GM06990 (cell line): ENCODE results near the gene ERC1.

ENCODE experiments used
- DNase-seq: peaks from one replicate; pipeline ENCODE4 v3.0.0-alpha.2; 2011; ENCODE audit not compliant: insufficient read length; ENCODE audit errors: extremely low read depth
- H3K27me3 ChIP-seq: replicated peaks from 2 replicates; pipeline ENCODE4 v1.6.0; 2011; ENCODE audit warnings: low read length; ENCODE audit not compliant: control insufficient read depth, insufficient read depth
- H3K36me3 ChIP-seq: 2 replicates; pipeline ENCODE4 v1.5.1; 2011; ENCODE audit warnings: low read length; ENCODE audit not compliant: control insufficient read depth, insufficient read depth
- H3K4me3 ChIP-seq: replicated peaks from 2 replicates; pipeline ENCODE4 v1.5.1; 2011; ENCODE audit warnings: low read depth, mild to moderate bottlenecking, control low read depth, low read length
- CTCF ChIP-seq: IDR thresholded peaks from 2 replicates; pipeline ENCODE4 v1.5.1; 2011; ENCODE audit warnings: low read length, control low read depth, mild to moderate bottlenecking, inconsistent platforms; ENCODE audit not compliant: insufficient read depth, poor library complexity, severe bottlenecking

ERC1 gene

DNA sequence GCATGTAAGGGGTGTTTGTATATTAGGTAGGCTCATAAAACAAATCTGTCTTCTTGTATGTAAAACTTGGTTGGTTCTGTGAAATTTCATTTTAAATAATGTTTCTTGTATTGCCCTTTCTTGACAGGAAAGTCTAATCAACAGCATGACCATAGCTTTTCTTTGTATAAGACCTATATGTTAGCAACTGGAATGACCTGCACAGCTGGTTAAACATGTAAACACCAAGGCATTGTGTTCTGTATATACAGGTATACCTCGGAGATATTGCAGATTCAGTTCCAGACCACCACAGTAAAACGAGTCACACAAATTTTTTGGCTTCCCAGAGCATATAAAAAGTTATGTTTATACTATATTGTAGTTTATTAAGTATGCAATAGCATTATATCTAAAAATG lies 183.6 kb downstream of the ERC1 start:
- DNase-seq, result no peak
- no peaks in the 10 kb centered on the region for H3K36me3 ChIP-seq
- no peaks in the 10 kb centered on the region for H3K27me3 ChIP-seq
- no peak for TF ChIP-seq CTCF
- H3K4me3 ChIP-seq, result no peak overlapping the region

DNA sequence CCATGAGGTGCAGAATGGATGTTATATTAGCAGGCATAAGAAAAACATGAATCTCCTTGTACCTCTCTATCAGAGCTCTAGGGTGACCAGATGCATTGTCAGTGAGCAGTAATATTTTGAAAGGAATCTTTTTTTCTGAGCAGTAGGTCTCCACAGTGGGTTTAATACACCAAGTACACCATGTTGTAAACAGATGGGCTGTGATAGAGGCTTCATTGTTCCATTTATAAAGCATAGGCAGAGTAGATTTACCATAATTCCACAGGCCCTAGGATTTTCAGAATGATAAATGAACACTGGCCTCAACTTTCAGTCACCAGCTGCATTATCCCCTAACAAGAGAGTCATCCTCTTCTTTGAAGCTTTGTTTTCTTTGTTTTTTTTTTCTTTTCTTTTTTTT lies 185.2 kb downstream of the ERC1 start:
- no peak for DNase-seq
- no peak for TF ChIP-seq CTCF
- Histone ChIP-seq H3K4me3 (no peak overlapping the region), H3K36me3 (no peaks in the 10 kb centered on the region), H3K27me3 (no peaks in the 10 kb centered on the region)

- Histone ChIP-seq H3K36me3 (no peaks in the 10 kb centered on the region), H3K4me3 (no peak overlapping the region), H3K27me3 (no peaks in the 10 kb centered on the region)
- no peak for TF ChIP-seq CTCF
- DNase-seq, result no peak
These were observed 188.1 kb downstream of the ERC1 start for GRCh38 chr12:1179128-1179527.

GRCh38 chr12:1182069-1182468 lies 191.0 kb downstream of the ERC1 start:
- Histone ChIP-seq H3K36me3 (no peaks in the 10 kb centered on the region), H3K4me3 (no peak overlapping the region), H3K27me3 (no peaks in the 10 kb centered on the region)
- DNase-seq, result no peak
- TF ChIP-seq CTCF, result no peak

GRCh38 chr12:1184402-1184801 lies 193.4 kb downstream of the ERC1 start:
- DNase-seq, result no peak
- Histone ChIP-seq H3K4me3 (no peak overlapping the region), H3K36me3 (no peaks in the 10 kb centered on the region), H3K27me3 (no peaks in the 10 kb centered on the region)
- no peak for TF ChIP-seq CTCF

GRCh38 chr12:1185460-1186182 lies 194.6 kb downstream of the ERC1 start:
- TF ChIP-seq CTCF, result no peak
- peak; percentile 52 for DNase-seq
- Histone ChIP-seq H3K27me3 (no peaks in the 10 kb centered on the region), H3K36me3 (no peaks in the 10 kb centered on the region), H3K4me3 (no peak overlapping the region)
